Epithelial cell of esophagus (primary cell): ENCODE measurements around the gene MAN1A2.

Experiments used
- DNase-seq: peaks from one replicate; pipeline ENCODE4 v3.0.0; 2010; ENCODE audit warnings: low read depth
- H3K4me3 ChIP-seq: 2 replicates; pipeline ENCODE4 v1.5.1; 2011; ENCODE audit warnings: mild to moderate bottlenecking, low read length, control low read depth
- TF ChIP-seq, protein P1 (sequence below): IDR thresholded peaks from 2 replicates; pipeline ENCODE4 v1.5.1; 2011; ENCODE audit warnings: low read depth, mild to moderate bottlenecking, low read length, control low read depth, inconsistent platforms; ENCODE audit not compliant: insufficient read depth; ENCODE audit errors: missing control alignments

Gene MAN1A2

DNA sequence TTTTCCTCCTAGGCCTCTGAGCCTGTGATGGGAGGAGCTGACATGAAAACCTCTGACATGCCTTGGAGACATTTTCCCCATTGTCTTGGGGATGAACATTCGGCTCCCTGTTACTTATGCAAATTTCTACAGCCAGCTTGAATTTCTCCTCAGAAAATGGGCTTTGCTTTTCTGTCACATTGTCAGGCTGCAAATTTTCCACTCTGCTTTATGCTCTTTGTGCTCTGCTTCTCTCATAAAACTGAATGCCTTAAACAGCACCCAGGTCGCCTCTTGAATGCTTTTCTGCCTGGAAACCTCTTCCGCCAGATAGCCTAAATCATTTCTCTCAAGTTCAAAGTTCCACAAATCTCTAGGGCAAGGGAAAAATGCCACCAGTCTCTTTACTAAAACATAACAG is 191.9 kb downstream of the MAN1A2 start:
- no peak for DNase-seq
- no peak overlapping the region for H3K4me3 ChIP-seq
- TF ChIP-seq, protein P1, sequence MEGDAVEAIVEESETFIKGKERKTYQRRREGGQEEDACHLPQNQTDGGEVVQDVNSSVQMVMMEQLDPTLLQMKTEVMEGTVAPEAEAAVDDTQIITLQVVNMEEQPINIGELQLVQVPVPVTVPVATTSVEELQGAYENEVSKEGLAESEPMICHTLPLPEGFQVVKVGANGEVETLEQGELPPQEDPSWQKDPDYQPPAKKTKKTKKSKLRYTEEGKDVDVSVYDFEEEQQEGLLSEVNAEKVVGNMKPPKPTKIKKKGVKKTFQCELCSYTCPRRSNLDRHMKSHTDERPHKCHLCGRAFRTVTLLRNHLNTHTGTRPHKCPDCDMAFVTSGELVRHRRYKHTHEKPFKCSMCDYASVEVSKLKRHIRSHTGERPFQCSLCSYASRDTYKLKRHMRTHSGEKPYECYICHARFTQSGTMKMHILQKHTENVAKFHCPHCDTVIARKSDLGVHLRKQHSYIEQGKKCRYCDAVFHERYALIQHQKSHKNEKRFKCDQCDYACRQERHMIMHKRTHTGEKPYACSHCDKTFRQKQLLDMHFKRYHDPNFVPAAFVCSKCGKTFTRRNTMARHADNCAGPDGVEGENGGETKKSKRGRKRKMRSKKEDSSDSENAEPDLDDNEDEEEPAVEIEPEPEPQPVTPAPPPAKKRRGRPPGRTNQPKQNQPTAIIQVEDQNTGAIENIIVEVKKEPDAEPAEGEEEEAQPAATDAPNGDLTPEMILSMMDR: no peak

DNA sequence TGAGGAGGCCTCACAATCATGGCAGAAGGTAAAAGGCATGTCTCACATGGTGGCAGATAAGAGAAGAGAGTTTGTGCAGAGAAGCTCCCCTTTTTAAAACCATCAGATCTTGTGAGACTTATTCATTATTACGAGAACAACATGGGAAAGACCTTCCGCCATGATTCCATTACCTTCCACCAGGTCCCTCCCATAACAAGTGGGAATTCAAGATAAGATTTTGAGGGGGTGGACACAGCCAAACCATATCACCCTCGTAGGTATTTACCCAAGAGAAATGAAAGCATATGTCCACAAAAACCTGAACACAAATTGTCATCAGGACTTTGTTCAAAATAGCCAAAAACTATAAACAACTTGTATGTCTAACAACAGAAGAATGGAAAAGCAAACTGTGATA is 192.7 kb downstream of the MAN1A2 start:
- TF ChIP-seq, protein P1: no peak
- no peak overlapping the region for H3K4me3 ChIP-seq
- DNase-seq: no peak

DNA sequence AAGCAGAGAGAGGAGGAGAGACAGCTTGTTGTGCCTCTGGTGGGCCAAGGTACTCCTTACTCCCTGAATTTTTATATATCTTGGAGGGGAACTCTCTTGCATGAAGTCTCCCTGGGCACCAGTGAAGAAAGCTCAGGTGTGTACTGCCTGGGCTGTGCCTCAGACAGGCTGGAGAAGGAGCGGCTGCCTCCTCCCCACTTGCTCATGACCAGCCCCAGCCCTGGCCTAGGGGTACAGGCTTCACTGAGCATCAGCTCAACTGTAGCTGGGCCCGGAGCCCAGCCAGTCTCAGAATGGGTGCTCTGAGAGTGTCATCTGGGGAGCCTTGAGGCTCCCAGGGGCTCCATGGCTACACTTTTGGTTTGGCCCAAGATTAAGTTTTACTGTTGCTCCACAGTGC is 193.8 kb downstream of the MAN1A2 start:
- TF ChIP-seq, protein P1: no peak
- DNase-seq: no peak
- no peak overlapping the region for H3K4me3 ChIP-seq

DNA sequence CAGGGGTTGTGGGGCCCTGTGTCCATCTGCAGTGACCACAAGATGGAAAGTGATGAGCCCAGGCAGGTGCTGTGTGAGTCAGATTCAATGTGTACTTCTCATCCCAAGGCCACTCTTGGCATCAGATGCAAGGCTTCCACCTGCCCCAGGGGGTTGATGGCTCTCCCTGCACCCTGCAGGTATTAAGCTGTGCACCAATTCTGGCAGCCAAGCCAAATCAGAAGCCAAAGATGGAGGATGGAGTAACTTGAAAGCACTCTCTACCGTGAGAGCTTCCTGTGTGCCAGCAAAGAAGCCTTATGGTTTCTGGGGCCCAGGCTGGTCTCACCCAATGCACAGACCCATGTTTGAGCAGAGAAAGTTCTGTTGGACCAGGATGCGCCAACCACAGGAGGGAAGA is 194.3 kb downstream of the MAN1A2 start:
- TF ChIP-seq, protein P1: no peak
- H3K4me3 ChIP-seq: no peak overlapping the region
- DNase-seq: no peak

DNA sequence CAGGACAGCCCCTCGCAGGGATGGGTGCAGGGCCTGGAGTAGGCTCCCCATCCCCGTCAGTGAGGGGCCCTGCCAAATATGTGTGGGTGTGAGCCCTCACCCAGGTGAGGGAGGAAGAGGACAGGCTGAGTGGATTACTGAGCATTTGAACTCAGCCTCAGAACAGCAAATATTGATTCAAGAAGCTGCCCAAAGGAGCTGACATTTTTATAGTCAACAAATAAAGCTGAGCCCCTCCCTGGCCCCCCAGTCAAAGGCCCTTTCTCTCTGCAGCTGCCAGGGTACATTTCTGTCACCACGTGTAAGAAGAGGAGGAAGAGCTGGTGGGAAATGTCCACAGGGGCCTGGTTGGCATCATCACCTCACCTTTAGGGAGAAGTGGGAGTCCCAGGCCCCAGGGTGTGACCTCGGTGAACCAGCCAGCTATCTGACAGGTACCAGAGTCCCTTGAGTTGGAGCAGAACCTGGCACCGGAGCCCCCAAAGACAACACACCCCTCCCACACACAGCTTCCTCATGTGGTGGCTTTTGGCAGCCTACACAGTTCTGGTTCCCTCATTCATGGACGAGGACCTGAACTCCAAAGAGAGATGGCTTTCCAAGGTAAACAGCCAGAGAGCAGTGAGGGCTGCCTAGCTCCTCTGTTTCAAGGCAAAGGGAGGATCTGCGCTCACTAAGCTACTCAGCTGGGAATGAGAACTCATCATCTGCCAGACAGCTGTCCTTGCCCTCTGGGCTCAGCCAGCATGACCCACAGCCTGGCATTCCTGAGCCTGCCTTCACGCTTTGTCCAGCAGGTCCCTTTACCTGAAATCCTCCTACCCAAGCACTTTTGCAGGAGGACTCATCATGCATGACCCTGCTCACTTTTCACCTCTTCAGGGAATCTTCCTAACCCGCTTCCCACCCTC is 195.6 kb downstream of the MAN1A2 start:
- H3K4me3 ChIP-seq: no peak overlapping the region
- DNase-seq: no peak
- TF ChIP-seq, protein P1: no peak

DNA sequence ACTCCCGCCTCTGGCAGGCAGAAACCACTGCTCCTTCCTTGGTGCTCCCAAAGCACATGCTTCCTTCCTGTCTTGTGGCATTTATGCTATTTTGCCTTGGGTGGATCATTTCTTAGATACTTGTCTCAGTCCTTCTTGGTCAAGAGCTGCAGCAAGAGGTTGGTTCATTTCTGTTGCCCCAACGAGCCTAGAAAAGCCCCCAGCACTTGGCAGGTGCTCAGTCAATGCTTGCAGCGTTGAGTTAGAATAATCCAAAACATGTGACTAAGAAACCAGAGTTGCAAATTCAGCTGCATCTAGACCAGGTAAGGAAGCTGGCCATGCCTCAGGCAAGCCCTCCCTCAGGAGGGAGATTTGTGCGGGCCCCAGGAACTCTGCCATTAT is 196.2 kb downstream of the MAN1A2 start:
- DNase-seq: no peak
- TF ChIP-seq, protein P1: no peak
- no peak overlapping the region for H3K4me3 ChIP-seq
